Activated gamma-delta T cell (primary cell): ENCODE results near the gene SINHCAF.
A peak's percentile ranks its signal among the peaks of the same experiment; 100 is the strongest.
"Not testable (repeated sequence)": the region's sequence is repeated elsewhere in the genome, so short reads cannot be mapped to it uniquely, and the experiment has no call there.

ENCODE experiments used
- DNase-seq: peaks from one replicate; lab custom pipeline; 2025; lab: John Stamatoyannopoulos, UW
- total RNA-seq, 2 donors: gene quantifications; one replicate each; lab custom pipeline; 2026; lab: John Stamatoyannopoulos, UW

SINHCAF gene
- 87.3 to 93.2 reads per million in 2 donors for total RNA-seq

GRCh38 chr12:31325877-31326631 is at the start of gene SINHCAF:
Gene SINHCAF, minus strand, starts transcription at chr12:31326150. Its CDS starts 27,946 bp downstream, at chr12:31298204.
- DNase-seq, result peak; percentile 99

GRCh38 chr12:31375422-31375821 is 49.5 kb upstream of the SINHCAF start:
- DNase-seq, result not testable (repeated sequence)

- no peak for DNase-seq
Measured at GRCh38 chr12:31371256-31371620, 45.3 kb upstream of the SINHCAF start.

- DNase-seq, result no peak
Measured at GRCh38 chr12:31370531-31371255, 44.7 kb upstream of the SINHCAF start.

- DNase-seq, result no peak
Measured at GRCh38 chr12:31369712-31370521, 44.0 kb upstream of the SINHCAF start.

- DNase-seq, result no peak
Measured at GRCh38 chr12:31368666-31369361, 42.9 kb upstream of the SINHCAF start.

GRCh38 chr12:31366104-31366621 is 40.2 kb upstream of the SINHCAF start:
- DNase-seq, result no peak

GRCh38 chr12:31363831-31364230 is 37.9 kb upstream of the SINHCAF start:
- DNase-seq, result no peak

GRCh38 chr12:31363416-31363809 is 37.5 kb upstream of the SINHCAF start:
- no peak for DNase-seq

GRCh38 chr12:31362759-31363415 is 36.9 kb upstream of the SINHCAF start:
- no peak for DNase-seq

GRCh38 chr12:31362115-31362758 is 36.3 kb upstream of the SINHCAF start:
- DNase-seq, result no peak

GRCh38 chr12:31361730-31362114 is 35.8 kb upstream of the SINHCAF start:
- DNase-seq, result no peak

- no peak for DNase-seq
Measured at GRCh38 chr12:31355747-31356107, 29.8 kb upstream of the SINHCAF start.

GRCh38 chr12:31353750-31354708 is 28.1 kb upstream of the SINHCAF start:
- DNase-seq, result no peak

- DNase-seq, result no peak
Measured at GRCh38 chr12:31346267-31346666, 20.3 kb upstream of the SINHCAF start.

GRCh38 chr12:31343139-31343538 is 17.2 kb upstream of the SINHCAF start:
- DNase-seq, result no peak

- DNase-seq, result no peak
Measured at GRCh38 chr12:31342286-31342685, 16.3 kb upstream of the SINHCAF start.

GRCh38 chr12:31339831-31340622 is 14.1 kb upstream of the SINHCAF start:
- DNase-seq, result no peak

GRCh38 chr12:31337952-31338351 is 12.0 kb upstream of the SINHCAF start:
- DNase-seq, result no peak
